Right lobe of liver (tissue), 4 donors: ENCODE results near the gene UBE2R2.

Experiments
- POLR2A ChIP-seq: fragments of 450-650 bp; IDR thresholded peaks from one replicate; pipeline ENCODE4 v1.6.1; 2017; ENCODE audit warnings: antibody characterized with exemption, mild to moderate bottlenecking
- TF ChIP-seq, protein P1 (sequence below), 4 donors: fragments of 200-600 bp in 3 of 4; fragments of 450-650 bp in 1 of 4; IDR thresholded peaks; one replicate each; pipeline versions ENCODE4 v1.5.1 to v1.8.0; 2016 to 2022; ENCODE audit warnings: antibody characterized with exemption in 4 of 4, mild to moderate bottlenecking in 2 of 4
- donor health status: DM: no; HTN: no; CAD: no.
- donor health status: DM: no; HTN: no; CAD: no.
- donor health status: DM: no; HTN: yes; CAD: no.

- TF ChIP-seq, protein P1, sequence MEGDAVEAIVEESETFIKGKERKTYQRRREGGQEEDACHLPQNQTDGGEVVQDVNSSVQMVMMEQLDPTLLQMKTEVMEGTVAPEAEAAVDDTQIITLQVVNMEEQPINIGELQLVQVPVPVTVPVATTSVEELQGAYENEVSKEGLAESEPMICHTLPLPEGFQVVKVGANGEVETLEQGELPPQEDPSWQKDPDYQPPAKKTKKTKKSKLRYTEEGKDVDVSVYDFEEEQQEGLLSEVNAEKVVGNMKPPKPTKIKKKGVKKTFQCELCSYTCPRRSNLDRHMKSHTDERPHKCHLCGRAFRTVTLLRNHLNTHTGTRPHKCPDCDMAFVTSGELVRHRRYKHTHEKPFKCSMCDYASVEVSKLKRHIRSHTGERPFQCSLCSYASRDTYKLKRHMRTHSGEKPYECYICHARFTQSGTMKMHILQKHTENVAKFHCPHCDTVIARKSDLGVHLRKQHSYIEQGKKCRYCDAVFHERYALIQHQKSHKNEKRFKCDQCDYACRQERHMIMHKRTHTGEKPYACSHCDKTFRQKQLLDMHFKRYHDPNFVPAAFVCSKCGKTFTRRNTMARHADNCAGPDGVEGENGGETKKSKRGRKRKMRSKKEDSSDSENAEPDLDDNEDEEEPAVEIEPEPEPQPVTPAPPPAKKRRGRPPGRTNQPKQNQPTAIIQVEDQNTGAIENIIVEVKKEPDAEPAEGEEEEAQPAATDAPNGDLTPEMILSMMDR (IDR thresholded peaks at IDR 0.05): no peak
- TF ChIP-seq POLR2A: no peak
Measured at GRCh38 chr9:33908114-33908513, 91.2 kb downstream of the UBE2R2 start.
